Effector CD4-positive, alpha-beta T cell (primary cell): ENCODE results near the gene COA8.

Experiments used
- DNase-seq: peaks from one replicate; pipeline ENCODE4 v3.0.0-alpha.2; 2020

The COA8 gene

GRCh38 chr14:103625356-103626095 lies 62.8 kb downstream of the COA8 start:
- peak; percentile 16 for DNase-seq

GRCh38 chr14:103626146-103626850 lies 63.5 kb downstream of the COA8 start:
- DNase-seq = no peak

DNA sequence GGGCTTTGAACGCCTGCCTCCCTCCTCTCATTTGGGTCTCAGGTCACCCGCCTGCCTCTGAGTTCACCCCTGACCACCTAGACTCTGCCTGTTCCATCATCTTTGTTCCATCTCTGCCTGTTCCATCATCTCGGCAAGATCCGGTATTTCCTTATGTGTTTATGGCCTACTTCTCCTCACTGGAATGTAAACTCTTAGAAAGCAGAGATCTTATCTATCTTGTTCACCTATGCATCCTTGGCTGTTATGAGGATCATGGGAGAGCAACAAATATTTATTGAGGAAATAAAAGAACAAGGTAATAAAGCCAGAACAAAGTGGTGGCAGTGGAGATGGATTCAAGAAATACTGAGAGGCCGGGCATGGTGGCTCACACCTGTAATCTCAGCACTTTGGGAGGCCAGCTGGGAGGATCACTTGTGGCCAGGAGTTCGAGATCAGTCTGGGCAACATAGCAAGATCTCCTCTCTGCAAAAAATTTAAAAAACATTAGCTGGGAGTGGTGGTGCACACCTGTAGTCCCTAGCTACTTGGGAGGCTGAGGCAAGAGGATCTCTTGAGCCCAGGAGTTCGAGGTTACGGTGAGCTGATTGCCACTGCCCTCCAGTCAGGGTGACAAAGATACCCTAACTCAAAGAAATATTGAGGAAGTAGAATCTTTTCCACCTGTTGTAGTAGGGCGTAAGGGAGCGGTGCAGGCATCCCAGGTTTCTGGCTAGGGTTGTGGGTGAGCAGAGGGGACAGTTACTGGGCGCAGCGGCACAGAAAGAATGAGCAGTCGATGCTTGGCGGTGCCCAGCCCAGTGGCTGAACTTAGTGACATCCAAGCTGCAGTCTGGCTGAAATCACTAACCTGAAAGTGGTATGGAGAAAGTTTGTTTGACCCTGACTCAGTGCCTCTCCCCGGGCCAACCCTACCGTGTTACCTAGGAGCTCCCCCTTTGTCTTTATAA lies 64.6 kb downstream of the COA8 start:
- DNase-seq = no peak

- no peak for DNase-seq
Observed at GRCh38 chr14:103628221-103628683, 65.5 kb downstream of the COA8 start.

GRCh38 chr14:103628684-103629502 lies 66.1 kb downstream of the COA8 start, which contains the start of gene KLC1:
KLC1 (plus strand) TSS chr14:103629211; CDS start chr14:103654565, 25,354 bp downstream.
- DNase-seq = peak; percentile 80

DNA sequence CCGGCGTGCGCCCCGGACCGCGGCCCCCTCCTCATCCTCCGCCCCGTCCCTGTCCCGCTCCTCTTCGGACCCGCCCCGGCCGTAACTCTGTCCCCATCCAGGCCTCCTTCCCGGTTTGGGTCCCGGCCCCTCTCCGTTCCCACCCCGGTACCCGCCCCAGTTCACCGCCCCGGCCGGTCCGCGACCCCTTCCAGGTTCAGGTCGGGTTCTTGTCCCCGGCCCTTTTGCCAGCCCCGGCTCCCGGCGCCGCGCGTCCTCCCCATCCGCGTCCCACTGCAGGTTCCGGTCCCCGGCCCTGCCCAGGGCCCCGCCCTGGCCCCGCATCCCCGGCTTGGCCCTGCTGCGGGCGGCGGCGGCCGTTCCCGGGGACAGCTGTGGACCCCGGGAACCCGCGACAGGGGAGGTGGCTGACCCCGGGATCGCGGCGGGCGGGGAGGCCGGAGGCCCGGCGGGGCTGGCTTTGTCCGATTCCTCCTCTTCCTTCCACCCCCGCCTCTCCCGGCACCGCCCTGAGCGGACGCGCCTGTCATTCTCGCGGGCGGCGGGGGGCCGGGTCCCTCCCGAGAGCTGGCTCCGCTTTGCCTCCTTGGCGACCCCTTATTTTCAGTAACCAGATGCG lies 66.9 kb downstream of the COA8 start:
- peak; percentile 26 for DNase-seq

DNA sequence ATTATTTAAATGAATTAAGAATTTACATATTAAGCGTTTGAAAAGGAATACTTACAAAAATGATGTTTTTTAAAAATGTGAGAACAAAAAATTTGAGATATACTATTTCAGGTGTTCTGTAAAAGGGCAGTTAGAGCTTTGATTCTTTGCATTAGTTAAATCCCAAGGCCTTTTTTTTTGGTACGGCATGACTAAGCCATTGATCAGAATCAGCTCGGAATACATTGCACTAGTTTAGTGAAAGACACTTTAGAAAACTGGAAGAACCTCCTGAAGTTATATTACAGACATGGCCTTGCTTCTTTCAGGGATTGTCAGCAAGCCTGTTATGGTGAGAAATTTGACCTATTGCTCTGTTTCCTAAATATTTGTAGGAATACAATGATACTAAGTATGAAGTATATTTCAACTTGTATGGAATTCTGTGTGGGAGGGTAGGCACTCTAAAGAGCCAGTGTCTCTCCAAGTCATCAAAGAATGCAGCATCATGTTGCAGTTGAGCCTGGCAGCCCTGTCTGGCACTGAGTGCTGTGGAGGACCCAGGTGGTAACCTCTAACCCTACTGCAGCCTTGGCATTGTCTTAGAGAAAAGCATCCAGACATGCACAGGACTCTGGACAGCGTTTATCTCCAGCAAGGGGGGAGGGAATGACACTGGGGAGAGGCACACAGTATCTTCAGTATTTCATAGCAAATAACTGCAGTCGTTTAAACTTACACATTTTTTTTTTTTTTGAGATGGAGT lies 67.8 kb downstream of the COA8 start:
- DNase-seq = no peak

DNA sequence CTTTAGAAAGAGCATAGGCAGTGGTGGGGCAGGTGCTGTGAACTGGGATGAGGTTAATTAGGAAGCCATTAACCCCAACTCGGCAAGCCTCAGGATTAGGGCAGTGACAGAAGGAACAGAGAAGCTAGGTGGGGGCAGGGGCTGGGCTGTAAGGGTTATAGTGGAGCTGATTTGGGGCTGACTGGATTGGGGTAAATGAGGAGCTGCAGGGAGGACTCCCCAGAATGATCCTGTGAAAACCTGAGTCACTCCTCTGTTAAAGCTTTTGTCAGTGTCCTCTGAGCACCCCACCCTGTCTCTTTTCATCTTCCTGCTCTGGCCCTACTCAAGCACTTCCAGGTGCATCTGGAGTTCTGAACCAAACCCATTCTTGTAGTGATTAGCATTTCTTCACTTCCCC lies 70.6 kb downstream of the COA8 start:
- DNase-seq = no peak

DNA sequence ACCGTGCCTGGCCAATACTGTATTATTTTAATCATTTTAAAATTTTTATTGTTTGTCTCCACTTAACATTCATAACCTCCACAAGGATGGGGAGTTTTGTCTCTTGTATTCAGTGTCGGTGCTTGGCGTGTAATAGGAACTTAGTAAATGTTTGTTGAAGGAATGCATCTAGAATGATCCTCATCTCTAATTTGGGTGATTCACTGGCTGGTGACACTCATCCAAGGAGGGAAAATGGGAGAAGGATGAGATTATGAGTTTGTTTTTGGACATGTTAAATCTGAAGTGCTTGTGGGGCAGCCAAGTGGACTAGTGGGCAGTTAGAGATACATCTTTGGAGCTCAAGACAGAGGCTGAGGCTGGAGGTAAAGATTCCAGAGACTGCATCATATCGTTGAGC lies 71.4 kb downstream of the COA8 start:
- no peak for DNase-seq

GRCh38 chr14:103638594-103638993 lies 75.8 kb downstream of the COA8 start:
- DNase-seq = no peak
